ENCODE data around the gene ANO6. TPM values are rescaled to one million over a fixed set of nuclear protein-coding genes. Genes with fewer than 3 reads are reported as not detected.
A peak's percentile ranks its signal among the peaks of the same experiment; 100 is the strongest.

The ANO6 gene
- total RNA-seq, 4 donors from 2014 or later, result 117 to 224 (median 170) TPM

DNA sequence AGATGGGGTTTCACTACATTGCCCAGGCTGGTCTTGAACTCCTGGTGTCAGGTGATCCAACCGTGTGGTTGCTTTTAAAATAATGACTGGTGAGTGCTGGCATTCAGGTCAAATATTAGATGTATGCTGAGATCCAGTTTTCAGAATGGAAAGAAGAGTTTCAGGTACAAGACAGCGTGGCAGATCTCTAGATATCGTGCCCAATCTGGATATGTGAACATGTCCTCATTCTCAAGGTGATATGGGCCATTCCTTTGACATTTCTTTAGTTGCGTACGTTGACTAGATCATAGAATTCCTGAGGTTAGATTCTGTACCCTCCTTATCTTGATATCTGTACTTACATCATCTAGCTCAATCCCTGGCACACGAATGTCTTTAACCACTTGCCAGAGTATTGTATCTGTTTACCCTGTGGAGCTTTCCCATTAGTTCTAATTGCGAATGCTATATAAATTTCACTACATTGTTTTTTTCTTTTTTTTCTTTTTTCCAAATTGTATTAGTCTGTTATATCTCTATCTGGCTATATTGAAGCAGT is 80.2 kb downstream of the ANO6 start:
- H3K4me3 ChIP-seq, result no peak overlapping the region
- peak overlapping the region; percentile 49 to 87 (median 65) for H3K27ac ChIP-seq
- TF ChIP-seq POLR2A (IDR thresholded peaks at IDR 0.05) (no peak), POLR2AphosphoS5 (IDR thresholded peaks at IDR 0.05) (no peak), EP300 (IDR thresholded peaks at IDR 0.05) (no peak)
- TF ChIP-seq, protein P1, sequence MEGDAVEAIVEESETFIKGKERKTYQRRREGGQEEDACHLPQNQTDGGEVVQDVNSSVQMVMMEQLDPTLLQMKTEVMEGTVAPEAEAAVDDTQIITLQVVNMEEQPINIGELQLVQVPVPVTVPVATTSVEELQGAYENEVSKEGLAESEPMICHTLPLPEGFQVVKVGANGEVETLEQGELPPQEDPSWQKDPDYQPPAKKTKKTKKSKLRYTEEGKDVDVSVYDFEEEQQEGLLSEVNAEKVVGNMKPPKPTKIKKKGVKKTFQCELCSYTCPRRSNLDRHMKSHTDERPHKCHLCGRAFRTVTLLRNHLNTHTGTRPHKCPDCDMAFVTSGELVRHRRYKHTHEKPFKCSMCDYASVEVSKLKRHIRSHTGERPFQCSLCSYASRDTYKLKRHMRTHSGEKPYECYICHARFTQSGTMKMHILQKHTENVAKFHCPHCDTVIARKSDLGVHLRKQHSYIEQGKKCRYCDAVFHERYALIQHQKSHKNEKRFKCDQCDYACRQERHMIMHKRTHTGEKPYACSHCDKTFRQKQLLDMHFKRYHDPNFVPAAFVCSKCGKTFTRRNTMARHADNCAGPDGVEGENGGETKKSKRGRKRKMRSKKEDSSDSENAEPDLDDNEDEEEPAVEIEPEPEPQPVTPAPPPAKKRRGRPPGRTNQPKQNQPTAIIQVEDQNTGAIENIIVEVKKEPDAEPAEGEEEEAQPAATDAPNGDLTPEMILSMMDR (IDR thresholded peaks at IDR 0.05), result no peak
- ATAC-seq, result no peak
- WGBS, 2 donors (ENCODE audit: low coverage in 1 of 2), result 64% methylated on average over 6 to 7 of the region's 7 CpGs
- H3K36me3 ChIP-seq, result no peaks in the 10 kb centered on the region
- peaks cover 12 to 79% (median 27%) of the 10 kb centered on the region in 3 donors for H3K4me1 ChIP-seq
- no peaks in the 10 kb centered on the region for H3K9me3 ChIP-seq
- H3K27me3 ChIP-seq, result no peaks in the 10 kb centered on the region

DNA sequence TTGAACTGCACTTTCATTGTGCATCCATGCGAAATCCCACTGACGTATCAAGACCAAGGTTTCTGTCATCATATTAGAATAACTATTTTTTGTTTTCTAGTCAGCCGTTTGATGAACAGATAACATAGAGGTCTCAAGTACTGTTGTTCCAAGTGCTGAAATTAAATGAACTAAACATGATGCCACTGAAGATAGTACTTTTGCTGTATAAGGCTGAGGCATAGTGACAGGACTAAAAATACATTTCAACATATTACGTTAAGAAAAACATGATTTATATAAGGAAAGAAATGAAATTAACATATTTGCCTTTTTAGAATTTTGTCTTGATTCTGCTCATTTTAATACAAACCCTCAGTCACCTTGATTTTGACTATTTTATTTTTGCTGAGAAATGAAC is 82.2 kb downstream of the ANO6 start:
- Histone ChIP-seq H3K4me1 (peaks cover 12 to 76% (median 21%) of the 10 kb centered on the region in 3 donors), H3K36me3 (no peaks in the 10 kb centered on the region), H3K27ac (peak overlapping the region; percentile 62 to 87 (median 82)), H3K9me3 (no peaks in the 10 kb centered on the region), H3K4me3 (no peak overlapping the region), H3K27me3 (no peaks in the 10 kb centered on the region)
- no peak for ATAC-seq
- WGBS, 2 donors (ENCODE audit: low coverage in 1 of 2), result 61 to 67% methylated on average over 4 of the region's 4 CpGs
- no peak for TF ChIP-seq POLR2AphosphoS5 (IDR thresholded peaks at IDR 0.05)
- TF ChIP-seq, protein P1 (IDR thresholded peaks at IDR 0.05), result no peak
- no peak for TF ChIP-seq POLR2A (IDR thresholded peaks at IDR 0.05)
- no peak for TF ChIP-seq EP300 (IDR thresholded peaks at IDR 0.05)

DNA sequence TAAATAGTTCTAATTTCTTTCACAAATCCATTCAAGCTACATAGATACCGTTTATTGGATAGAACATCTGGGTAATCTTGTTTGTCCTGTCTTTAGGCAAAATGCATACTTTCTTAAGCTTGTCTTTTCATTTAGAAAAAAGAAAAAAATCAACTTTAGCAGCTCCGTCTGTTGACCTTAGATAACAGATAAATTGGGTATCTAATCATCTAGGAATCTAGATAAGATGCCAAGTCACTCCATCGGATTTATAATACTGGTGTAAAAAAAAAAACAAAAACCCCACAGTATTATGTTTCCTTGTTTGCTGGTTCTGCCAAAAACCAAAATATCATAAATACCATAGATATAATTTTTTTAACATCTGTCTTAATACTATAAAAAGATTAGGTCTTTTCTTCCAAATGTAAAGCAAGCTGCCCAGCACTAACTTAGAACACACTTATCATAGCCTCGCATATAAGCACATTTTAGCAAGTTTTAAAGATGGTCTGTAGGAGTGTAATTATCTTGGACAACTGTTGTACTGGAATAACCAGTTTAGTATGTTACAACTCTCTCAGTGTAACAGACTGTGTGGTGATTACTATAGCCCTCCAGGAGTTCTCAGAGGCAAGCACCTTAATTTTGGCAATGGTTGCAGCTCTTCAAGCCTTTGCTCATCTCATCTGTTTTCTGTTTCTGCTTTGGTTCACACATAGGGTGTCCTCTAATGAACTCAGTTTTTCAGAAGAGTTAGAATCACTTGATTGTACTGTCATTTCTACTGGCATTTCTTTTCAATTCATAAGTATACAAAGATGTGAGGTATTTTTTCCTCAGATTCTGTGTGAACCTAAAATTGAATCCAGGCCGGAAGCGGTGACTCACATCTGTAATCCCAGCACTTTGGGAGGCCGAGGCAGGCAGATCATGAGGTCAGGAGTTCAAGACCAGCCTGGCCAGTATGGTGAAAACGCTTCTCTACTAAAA is 83.1 kb downstream of the ANO6 start:
- Histone ChIP-seq H3K36me3 (no peaks in the 10 kb centered on the region), H3K4me3 (no peak overlapping the region), H3K27ac (peak overlapping the region; percentile 65 to 87 (median 82)), H3K4me1 (peaks cover 18 to 81% (median 18%) of the 10 kb centered on the region in 3 donors), H3K27me3 (no peaks in the 10 kb centered on the region), H3K9me3 (no peaks in the 10 kb centered on the region)
- ATAC-seq, result peak; percentile 41
- WGBS, 2 donors (ENCODE audit: low coverage in 1 of 2), result 17 to 22% methylated on average over 5 to 6 of the region's 8 CpGs
- peak; percentile 59 for TF ChIP-seq POLR2AphosphoS5 (IDR thresholded peaks at IDR 0.05)
- TF ChIP-seq EP300 (IDR thresholded peaks at IDR 0.05), result no peak
- TF ChIP-seq POLR2A (IDR thresholded peaks at IDR 0.05), result no peak
- TF ChIP-seq, protein P1 (IDR thresholded peaks at IDR 0.05), result no peak

DNA sequence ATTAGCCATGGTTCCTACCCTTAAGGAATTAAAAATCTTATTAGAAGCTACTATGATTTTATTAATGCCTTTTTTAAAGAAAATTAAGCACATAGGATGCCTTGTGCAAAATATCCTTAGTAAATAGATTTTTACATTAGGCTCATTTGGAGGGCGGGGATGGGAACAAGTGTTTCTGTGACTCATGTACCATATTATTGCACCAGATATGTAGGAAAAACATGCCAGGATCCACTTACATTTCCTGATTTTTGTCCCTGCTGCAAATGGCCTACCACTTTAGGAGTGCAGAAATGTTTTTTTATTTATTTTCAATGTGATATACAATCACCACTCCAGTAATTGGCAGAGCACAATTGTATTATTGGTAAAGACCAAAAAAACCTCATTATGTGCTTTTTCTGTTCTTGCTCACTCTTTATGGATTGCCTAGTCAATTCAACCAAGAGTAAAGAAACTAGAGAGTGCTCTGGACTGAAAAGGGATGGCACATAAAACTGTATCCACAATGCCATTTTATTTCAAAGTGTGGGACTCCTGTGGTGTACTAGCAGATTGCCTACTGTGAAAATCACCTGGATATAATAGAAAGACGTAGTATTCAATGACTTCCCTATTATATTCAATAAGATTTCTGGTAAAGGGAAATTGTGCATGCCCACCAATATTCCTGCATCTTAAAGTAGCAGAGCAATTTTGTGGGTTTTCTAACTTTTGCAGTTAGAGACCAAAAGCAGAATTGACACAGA is 86.9 kb downstream of the ANO6 start:
- H3K9me3 ChIP-seq, result no peaks in the 10 kb centered on the region
- no peaks in the 10 kb centered on the region for H3K36me3 ChIP-seq
- H3K4me1 ChIP-seq, result peaks cover 31 to 81% (median 32%) of the 10 kb centered on the region in 3 donors
- ATAC-seq, result no peak
- H3K4me3 ChIP-seq, result no peak overlapping the region
- H3K27ac ChIP-seq, result peak overlapping the region; percentile 71 to 80 (median 78)
- WGBS, 2 donors (ENCODE audit: low coverage in 1 of 2), result 85 to 100% methylated on average over 2 of the region's 2 CpGs
- H3K27me3 ChIP-seq, result no peaks in the 10 kb centered on the region
- no peak for TF ChIP-seq POLR2AphosphoS5 (IDR thresholded peaks at IDR 0.05)
- no peak for TF ChIP-seq POLR2A (IDR thresholded peaks at IDR 0.05)
- no peak for TF ChIP-seq EP300 (IDR thresholded peaks at IDR 0.05)
- TF ChIP-seq, protein P1 (IDR thresholded peaks at IDR 0.05), result no peak
